Jurkat, Clone E6-1 (cell line): ENCODE measurements around the gene SUMO3.

ENCODE experiments used
- DNase-seq: peaks from one replicate; pipeline ENCODE4 v3.0.0-alpha.2; 2011; ENCODE audit warnings: low read depth, low spot score
- H3K4me3 ChIP-seq: 2 replicates; pipeline ENCODE4 v1.5.1; 2011; ENCODE audit warnings: mild to moderate bottlenecking, low read length, control low read depth, moderate library complexity

The SUMO3 gene

GRCh38 chr21:44848821-44849521, 31.1 kb upstream of the SUMO3 start:
- no peak for DNase-seq
- no peak overlapping the region for H3K4me3 ChIP-seq

GRCh38 chr21:44847261-44848056, 29.6 kb upstream of the SUMO3 start:
- no peak for DNase-seq
- no peak overlapping the region for H3K4me3 ChIP-seq

- no peak for DNase-seq
- H3K4me3 ChIP-seq = no peak overlapping the region
Measured at GRCh38 chr21:44846485-44847260, 28.8 kb upstream of the SUMO3 start.

GRCh38 chr21:44846224-44846484, 28.3 kb upstream of the SUMO3 start:
- H3K4me3 ChIP-seq = no peak overlapping the region
- no peak for DNase-seq

- DNase-seq = no peak
- H3K4me3 ChIP-seq = no peak overlapping the region
Measured at GRCh38 chr21:44845418-44846223, 27.8 kb upstream of the SUMO3 start.

DNA sequence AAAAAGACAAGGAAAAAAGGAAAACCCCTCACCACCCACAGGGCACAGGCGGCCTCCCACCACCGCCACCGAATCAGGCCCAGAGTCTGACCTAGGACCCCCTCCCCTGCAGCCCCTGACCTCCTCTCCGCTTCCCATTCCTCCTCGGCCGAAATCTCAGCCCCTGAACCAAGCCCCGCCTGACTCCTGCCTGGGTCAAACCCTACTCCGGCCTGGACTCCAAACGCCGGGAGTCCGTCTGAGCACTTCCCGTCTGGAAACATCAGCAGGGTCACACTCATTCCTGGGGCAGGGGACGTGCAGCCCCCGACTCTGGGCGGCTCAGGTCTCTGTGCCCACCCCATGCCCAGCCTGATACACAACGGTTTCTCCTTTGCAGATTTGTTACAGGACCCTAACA, 26.4 kb upstream of the SUMO3 start:
- no peak for DNase-seq
- H3K4me3 ChIP-seq = no peak overlapping the region

GRCh38 chr21:44842721-44843445, 25.0 kb upstream of the SUMO3 start:
- DNase-seq = no peak

GRCh38 chr21:44842087-44842486, 24.2 kb upstream of the SUMO3 start:
- DNase-seq = no peak
- H3K4me3 ChIP-seq = no peak overlapping the region

More at GRCh38 chr21:44842721-44843445, 25.0 kb upstream of the SUMO3 start:
- H3K4me3 ChIP-seq = no peak overlapping the region

DNA sequence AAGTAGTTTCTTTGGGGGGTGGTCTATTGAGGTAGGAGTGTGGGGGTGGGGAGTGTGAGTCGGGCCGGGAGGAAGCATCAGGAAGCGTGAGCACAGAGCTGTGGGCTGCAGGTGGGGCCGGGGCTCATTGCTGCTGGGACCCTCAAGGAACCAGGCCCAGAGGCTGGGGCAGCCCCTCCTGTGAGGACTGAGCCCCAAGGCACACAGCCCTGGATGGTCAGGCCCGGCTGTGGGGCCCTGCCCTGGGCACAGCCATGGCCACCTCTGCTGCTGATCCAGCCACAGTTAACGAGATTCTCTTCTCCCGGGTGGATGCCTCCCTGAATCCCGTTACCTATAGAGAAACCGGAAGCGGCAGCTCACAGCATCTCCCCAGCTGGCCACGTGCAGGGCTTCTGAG, 22.9 kb upstream of the SUMO3 start:
- no peak for DNase-seq
- H3K4me3 ChIP-seq = no peak overlapping the region

DNA sequence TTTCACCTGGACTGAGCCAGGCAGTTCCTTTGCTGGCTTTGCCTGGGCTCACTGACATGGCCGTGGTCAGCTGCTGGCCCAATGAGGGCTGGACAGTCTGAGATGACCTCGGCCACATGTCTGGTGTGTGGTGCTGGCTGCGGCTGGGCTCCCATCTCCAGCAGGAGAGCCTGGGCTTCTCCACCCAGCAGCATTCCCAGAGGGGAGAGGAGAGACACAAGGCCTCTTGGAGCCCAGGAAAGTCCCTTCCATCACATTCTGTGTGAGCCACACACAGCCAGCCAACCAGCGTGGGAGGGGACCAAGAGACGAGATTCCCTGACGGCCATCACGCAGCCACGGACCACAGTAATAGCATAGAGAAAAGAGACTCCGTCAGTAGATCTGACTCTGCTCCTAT, 21.1 kb upstream of the SUMO3 start:
- no peak overlapping the region for H3K4me3 ChIP-seq
- DNase-seq = no peak

DNA sequence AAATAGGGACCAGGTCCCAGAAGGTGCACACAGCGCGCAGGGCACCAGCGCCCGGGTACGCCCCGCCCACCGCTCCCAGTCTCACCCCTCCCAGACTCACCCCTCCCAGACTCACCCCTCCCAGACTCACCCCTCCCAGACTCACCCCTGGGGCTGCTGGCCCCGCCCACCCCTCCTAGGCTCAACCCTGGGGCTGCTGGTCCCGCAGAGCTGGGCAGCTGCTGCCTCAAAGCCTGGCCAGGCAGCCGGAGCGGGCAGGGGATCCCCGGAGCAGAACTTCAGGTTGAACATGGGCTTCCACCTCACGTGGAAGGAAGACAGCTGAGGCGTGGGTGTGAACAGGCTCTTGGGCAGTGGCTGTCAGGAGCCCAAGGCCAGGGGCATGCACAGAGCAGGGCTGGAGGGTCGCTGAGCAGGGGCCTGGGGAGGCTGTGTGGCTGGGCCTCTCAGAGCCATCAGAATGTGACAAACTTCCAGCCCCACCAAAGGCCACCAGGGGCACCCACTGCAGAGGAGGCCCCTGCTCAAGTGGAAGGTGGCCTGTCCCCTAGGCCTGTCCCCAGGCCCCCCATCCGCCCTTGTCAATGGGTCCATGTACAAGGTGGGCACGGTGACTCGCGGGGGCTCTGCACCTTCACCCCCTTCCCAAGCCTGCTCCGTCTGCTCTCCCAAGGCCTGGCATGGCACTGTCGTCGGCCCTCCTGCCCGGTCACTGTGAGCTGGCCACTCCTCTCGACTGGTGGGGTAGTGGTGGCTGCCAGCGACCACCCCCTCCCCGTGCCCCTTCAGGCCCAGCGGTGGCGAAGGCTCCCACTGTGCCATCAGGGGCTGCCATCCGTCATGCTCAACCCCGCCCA, 20.4 kb upstream of the SUMO3 start:
- no peak overlapping the region for H3K4me3 ChIP-seq
- DNase-seq = no peak

DNA sequence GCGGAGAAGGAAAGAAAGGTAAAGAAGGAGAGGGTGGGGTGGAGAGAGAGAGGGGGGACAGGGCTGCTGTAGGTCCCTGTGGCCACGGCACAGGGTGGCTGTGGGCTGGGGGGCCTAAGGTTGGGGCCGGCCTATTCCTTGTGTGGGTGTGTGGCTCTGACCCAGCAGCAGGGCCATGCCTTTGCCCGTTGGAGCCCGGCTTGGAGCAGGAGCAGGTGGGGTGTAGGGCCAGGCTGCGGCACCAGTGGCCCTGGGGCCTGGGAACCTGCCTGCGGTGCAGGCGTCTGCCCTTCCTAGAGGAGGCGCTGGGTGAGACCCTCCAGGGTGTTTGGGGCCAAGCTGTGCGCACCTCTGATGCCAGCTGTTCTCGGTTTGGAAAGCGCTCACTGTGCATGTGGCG, 19.7 kb upstream of the SUMO3 start:
- H3K4me3 ChIP-seq = no peak overlapping the region
- no peak for DNase-seq

DNA sequence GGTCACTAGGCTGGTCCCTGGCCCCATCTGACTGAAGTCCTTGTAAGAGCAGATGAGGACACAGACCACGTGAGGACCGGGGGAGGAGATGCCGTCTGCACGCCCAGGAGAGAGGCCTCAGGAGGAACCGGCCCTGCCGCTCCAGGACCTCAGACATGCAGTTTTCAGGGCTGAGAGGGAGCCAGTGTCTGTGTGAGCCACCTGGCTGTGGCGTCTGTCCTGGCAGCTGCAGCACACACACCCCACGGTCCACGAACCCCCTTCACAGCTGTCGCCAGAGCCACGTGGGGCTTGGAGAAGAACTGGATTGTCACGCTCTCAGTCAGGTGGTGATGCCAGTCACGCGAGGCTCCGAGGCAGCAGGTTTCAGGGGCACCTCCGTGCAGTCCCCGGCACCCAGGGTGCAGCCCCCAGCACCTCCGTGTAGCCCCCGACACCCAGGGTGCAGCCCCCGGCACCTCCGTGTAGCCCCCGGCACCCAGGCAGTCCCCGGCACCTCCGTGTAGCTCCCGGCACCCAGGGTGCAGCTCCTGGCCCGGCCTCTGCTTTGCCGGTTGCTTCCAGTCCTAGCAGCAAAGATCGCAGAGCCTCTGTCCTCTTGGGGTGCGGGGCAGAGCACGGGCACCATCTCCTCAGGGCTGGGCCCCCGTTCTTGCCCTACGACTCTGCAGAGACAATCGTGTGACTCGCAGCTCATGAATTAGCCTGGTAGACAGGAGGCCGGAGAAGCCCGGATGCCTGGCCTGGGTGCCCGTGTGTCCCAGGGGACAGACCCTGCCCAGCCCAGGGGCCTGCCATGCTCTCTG, 19.0 kb upstream of the SUMO3 start:
- H3K4me3 ChIP-seq = no peak overlapping the region

GRCh38 chr21:44836349-44836665, 18.4 kb upstream of the SUMO3 start:
- DNase-seq = no peak

More for the DNA sequence above, 19.0 kb upstream of the SUMO3 start:
- no peak for DNase-seq

GRCh38 chr21:44835647-44835973, 17.7 kb upstream of the SUMO3 start:
- no peak for DNase-seq
- no peak overlapping the region for H3K4me3 ChIP-seq

More at GRCh38 chr21:44836349-44836665, 18.4 kb upstream of the SUMO3 start:
- H3K4me3 ChIP-seq = no peak overlapping the region

GRCh38 chr21:44834951-44835646, 17.2 kb upstream of the SUMO3 start:
- no peak for DNase-seq
- no peak overlapping the region for H3K4me3 ChIP-seq
